Activated CD4-positive, alpha-beta T cell treated with anti-CD3 and anti-CD28 coated beads, Interleukin-2, amount 10 ng/mL, durations not matched to agents 7 days and 5 days (primary cell): Measurements from ENCODE around the gene DRC3. TPM values are rescaled to one million over a fixed set of nuclear protein-coding genes. Genes with fewer than 3 reads are reported as not detected.

ENCODE experiments used
- CTCF ChIA-PET: fragments of 350-600 bp; sonication (Branson Sonifier 250); formaldehyde crosslinking; loops from one replicate; lab custom pipeline; 2021; ENCODE audit warnings: antibody characterized with exemption; lab: Charles Lee
- POLR2A ChIA-PET: fragments of 350-600 bp; sonication (Branson Sonifier 250); formaldehyde crosslinking; loops from one replicate; lab custom pipeline; 2021; ENCODE audit warnings: antibody characterized with exemption; lab: Charles Lee
- DNase-seq: peaks from one replicate; pipeline ENCODE4 v3.0.0-alpha.2; 2020
- H3K27ac Mint-ChIP-seq: one replicate; pipeline ENCODE4 v1.8.0; 2021; ENCODE audit warnings: mild to moderate bottlenecking, moderate library complexity, mixed read lengths
- H3K27me3 Mint-ChIP-seq: one replicate; pipeline ENCODE4 v1.8.0; 2021; ENCODE audit warnings: mixed read lengths
- H3K36me3 Mint-ChIP-seq: one replicate; pipeline ENCODE4 v1.8.0; 2021; ENCODE audit warnings: low read depth, mixed read lengths
- H3K4me1 Mint-ChIP-seq: one replicate; pipeline ENCODE4 v1.8.0; 2021; ENCODE audit warnings: mixed read lengths
- H3K4me3 Mint-ChIP-seq: one replicate; pipeline ENCODE4 v1.8.0; 2021; ENCODE audit warnings: mild to moderate bottlenecking, moderate library complexity, mixed read lengths
- H3K9me3 Mint-ChIP-seq: one replicate; pipeline ENCODE4 v1.8.0; 2021; ENCODE audit warnings: mixed read lengths
- total RNA-seq, 2 experiments: library from RNA; stranded (reverse); gene quantifications; one replicate each; pipeline ENCODE4 v1.2.3, GENCODE V29; 2021

Gene DRC3
- total RNA-seq, 2 experiments from 2014 or later, result 0.06 TPM; not detected in 1

DNA sequence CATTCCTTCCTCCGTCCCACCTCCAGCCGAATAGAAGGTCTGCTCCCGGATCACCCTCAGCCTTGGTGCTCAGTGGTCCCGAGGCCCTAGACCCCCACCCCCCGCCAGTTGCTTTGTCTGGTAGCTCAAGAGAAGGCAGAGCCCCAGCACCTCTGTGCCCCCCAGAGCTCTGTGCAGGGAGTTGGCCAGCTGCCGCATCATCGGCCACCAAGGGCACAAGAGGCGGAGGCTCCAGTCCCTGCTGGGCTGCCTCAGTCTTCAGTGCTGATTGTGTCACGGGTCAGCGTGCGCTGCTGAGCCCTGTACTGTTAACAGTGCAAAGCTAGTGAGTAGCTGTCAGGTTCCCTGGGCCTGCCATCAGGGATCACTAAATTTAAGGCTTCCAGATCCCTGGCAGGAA, 92.9 kb downstream of the DRC3 start:
- CTCF ChIA-PET, result interaction anchor here (1.0 kb wide), 1 partner anchor 752 kb away, joined by 3 read pairs; no protein-coding TSS in a partner anchor

More for the DNA sequence above, 92.9 kb downstream of the DRC3 start:
- no peak for DNase-seq
- peaks cover 3% of the 10 kb centered on the region for H3K4me1 Mint-ChIP-seq
- H3K27ac Mint-ChIP-seq, result no peak overlapping the region
- no peak overlapping the region for H3K4me3 Mint-ChIP-seq
- H3K36me3 Mint-ChIP-seq, result peaks cover 9% of the 10 kb centered on the region
- no peaks in the 10 kb centered on the region for H3K9me3 Mint-ChIP-seq
- H3K27me3 Mint-ChIP-seq, result peaks cover 3% of the 10 kb centered on the region
- POLR2A ChIA-PET, result no interaction called here

Other genes starting within 250 kb of the DRC3 start
- gene SREBF1, start 135.9 kb upstream of the DRC3 start, total RNA-seq, result 100 to 1,000 TPM; 175 to 176 TPM
- 10 to 100 TPM; 29.5 to 32.0 TPM for gene TOM1L2, start 462 bp upstream of the DRC3 start, total RNA-seq
- gene ATPAF2, start 66.3 kb downstream of the DRC3 start, total RNA-seq, result 10 to 100 TPM; 27.0 to 32.4 TPM
- 1 to 10 TPM; 8.6 to 8.8 TPM for gene GID4, start 66.5 kb downstream of the DRC3 start, total RNA-seq
- 10 to 100 TPM; 45.9 to 52.2 TPM for gene DRG2, start 115.1 kb downstream of the DRC3 start, total RNA-seq
- gene MYO15A, start 135.9 kb downstream of the DRC3 start, total RNA-seq, result under 1 TPM; 0.23 to 0.35 TPM
- 100 to 1,000 TPM in 1 of 2 experiments, 10 to 100 TPM in 1; 98.2 to 102 TPM for gene ALKBH5, start 211.0 kb downstream of the DRC3 start, total RNA-seq